GM19463 (cell line): ENCODE data around the gene BMS1.

Experiments
- ATAC-seq: cut with Tn5 transposase; IDR thresholded peaks from one replicate; pipeline ENCODE4 v1.9.1; 2021; ENCODE audit warnings: mild to moderate bottlenecking, moderate library complexity; ENCODE audit not compliant: unreplicated experiment

Gene BMS1

GRCh38 chr10:42882597-42882996 lies 100.0 kb downstream of the BMS1 start:
- no peak for ATAC-seq
